Renal cortical epithelial cell (primary cell): Measurements from ENCODE around the gene HOXD8. TPM values are rescaled to one million over a fixed set of nuclear protein-coding genes. Genes with fewer than 3 reads are reported as not detected.

Source experiments
- DNase-seq: peaks from one replicate; pipeline ENCODE4 v3.0.0-alpha.2; 2011; ENCODE audit warnings: low read depth
- total RNA-seq: library from RNA; depleted of rRNA; stranded (reverse); fragments of >200 nt; gene quantifications from 2 replicates; pipeline ENCODE4 v1.2.3, GENCODE V29; 2014

The HOXD8 gene
- total RNA-seq, result 13.4 and 41.9 TPM in 2 replicates

GRCh38 chr2:176128982-176129796, at the start of gene HOXD8:
Gene HOXD8, plus strand, starts transcription at chr2:176129705. Its CDS starts 662 bp downstream, at chr2:176130367.
- DNase-seq, result peak; percentile 85

- DNase-seq, result no peak
Measured at GRCh38 chr2:176079831-176080539, 49.5 kb upstream of the HOXD8 start.

GRCh38 chr2:176080540-176081375, 48.7 kb upstream of the HOXD8 start:
- no peak for DNase-seq

- peak; percentile 7 for DNase-seq
Measured at GRCh38 chr2:176081376-176081836, 48.1 kb upstream of the HOXD8 start.

GRCh38 chr2:176081837-176082524, 47.5 kb upstream of the HOXD8 start:
- DNase-seq, result no peak

- DNase-seq, result no peak
Measured at GRCh38 chr2:176082525-176082823, 47.0 kb upstream of the HOXD8 start.

GRCh38 chr2:176082824-176083751, 46.4 kb upstream of the HOXD8 start:
- no peak for DNase-seq

GRCh38 chr2:176083796-176084261, 45.7 kb upstream of the HOXD8 start, which contains the start of gene EVX2:
Gene EVX2, minus strand, starts transcription at chr2:176083962. Its CDS starts 186 bp downstream, at chr2:176083776.
- DNase-seq, result no peak

GRCh38 chr2:176084611-176085119, 44.8 kb upstream of the HOXD8 start:
- DNase-seq, result no peak

GRCh38 chr2:176085120-176085788, 44.3 kb upstream of the HOXD8 start:
- no peak for DNase-seq

- peak; percentile 13 for DNase-seq
Measured at GRCh38 chr2:176085861-176086771, 43.4 kb upstream of the HOXD8 start.

GRCh38 chr2:176087330-176088047, 42.0 kb upstream of the HOXD8 start:
- no peak for DNase-seq

- no peak for DNase-seq
Measured at GRCh38 chr2:176088048-176088936, 41.2 kb upstream of the HOXD8 start.

GRCh38 chr2:176088937-176089842, 40.3 kb upstream of the HOXD8 start:
- no peak for DNase-seq

GRCh38 chr2:176089843-176090395, 39.6 kb upstream of the HOXD8 start:
- no peak for DNase-seq
